ENCODE data around the gene TPD52L2.
"Not testable (repeated sequence)": the region's sequence is repeated elsewhere in the genome, so short reads cannot be mapped to it uniquely, and the experiment has no call there.

TPD52L2 gene

GRCh38 chr20:63836458-63837344 lies 28.4 kb upstream of the TPD52L2 start:
- no peak for DNase-seq

- no peak for DNase-seq
These were observed 27.6 kb upstream of the TPD52L2 start for GRCh38 chr20:63837479-63837878.

GRCh38 chr20:63839620-63840019 lies 25.4 kb upstream of the TPD52L2 start:
- no peak for DNase-seq

DNA sequence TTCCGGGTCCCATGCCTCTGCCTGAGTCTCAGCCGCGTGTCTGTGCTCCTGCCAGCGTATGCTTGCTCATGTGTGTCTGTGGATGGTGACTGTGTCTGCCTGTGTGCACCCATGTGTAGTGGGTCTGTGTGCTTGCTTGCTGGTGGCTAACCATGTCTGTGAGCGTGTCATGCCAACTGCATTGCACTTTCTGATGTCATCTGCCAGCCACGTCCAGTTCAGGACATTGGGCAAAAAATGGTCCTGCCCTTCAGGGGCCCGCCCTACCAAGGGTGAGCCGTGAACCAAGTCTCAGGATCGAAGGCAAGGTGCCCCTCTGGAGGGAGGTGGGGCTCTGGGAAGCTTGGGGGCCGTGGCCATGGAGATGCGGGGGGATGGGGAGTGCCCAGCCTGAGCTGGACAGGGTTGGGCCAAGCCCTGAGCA lies 24.7 kb upstream of the TPD52L2 start:
- no peak for DNase-seq

GRCh38 chr20:63842258-63842657 lies 22.8 kb upstream of the TPD52L2 start:
- DNase-seq: no peak

- no peak for DNase-seq
These were observed 21.8 kb upstream of the TPD52L2 start for GRCh38 chr20:63843222-63843621.

DNA sequence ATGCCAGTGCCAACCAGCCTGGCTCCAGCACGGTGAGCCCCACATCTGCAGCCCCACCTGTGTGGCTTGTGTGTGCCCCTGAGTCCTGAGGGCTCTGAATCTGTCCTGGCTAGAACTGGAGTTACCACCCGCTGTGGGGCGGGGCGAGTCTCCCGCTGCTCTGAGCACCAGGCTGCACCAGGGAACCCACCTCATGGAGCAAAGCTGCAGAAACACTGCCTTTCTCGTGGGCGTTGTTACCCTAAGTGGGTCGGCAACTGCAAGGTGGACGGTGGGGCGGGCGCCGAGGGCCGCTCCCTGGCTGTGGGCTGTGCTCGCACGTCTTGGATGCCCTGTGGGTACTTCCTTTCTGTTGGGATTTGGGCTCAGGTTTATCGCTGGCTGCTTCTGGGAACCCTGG lies 21.3 kb upstream of the TPD52L2 start:
- no peak for DNase-seq

DNA sequence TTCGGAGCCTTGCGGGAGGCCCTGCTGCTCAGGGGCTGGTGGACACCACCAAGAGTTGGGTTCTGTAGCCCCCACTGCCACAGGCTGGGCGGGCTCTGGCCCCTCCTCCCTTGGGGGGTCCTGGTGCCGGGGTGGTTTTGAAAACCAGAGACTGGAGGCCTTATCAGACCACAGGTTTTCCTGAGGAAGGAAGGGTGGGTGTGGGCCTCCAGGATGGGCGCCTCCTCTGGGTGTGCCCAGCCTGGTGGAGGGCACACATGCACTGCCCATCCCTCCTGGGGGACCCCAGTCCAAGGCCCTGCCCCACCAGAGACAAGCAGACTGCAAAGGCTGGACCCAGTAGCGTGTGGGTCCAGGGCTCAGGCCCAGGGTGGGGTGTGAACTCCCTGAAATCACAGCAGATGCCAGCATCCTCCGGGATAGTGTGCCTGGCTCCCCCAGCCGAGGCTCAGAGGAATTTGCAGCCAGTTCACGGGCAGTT lies 20.5 kb upstream of the TPD52L2 start:
- no peak for DNase-seq

DNA sequence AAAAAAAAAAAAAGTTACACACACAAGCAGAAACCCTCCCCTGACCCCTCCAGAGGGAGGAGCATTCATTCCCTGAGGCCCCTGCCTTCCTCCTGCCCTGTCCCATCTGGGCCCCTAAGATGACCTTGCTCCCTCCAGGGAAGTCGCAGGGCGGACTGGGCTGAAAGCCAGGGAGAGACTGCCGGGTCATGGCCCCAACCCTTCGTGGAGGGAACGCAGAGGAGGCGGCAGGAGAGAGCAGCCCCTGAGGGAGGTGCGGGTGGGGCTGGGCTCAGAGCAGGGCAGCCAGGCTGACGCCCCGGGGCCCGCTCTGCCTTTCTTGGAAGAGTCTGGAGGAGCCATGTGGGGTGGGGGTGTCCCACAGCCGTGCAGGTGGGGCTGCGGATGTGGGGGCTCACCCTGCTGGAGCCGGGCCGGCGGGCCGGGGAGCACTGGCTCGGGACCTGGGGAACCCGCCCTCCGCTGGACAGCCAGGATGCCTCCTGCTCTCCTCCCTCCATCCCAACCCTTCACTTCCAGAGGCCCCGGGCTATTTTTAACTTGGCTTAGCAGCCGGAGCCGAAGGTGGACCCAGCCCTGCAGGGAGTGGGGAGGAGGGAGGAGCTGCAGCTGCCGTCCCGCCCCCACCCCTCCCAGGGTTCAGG lies 18.8 kb upstream of the TPD52L2 start:
- no peak for DNase-seq

GRCh38 chr20:63846888-63847236 lies 18.2 kb upstream of the TPD52L2 start:
- DNase-seq: no peak

DNA sequence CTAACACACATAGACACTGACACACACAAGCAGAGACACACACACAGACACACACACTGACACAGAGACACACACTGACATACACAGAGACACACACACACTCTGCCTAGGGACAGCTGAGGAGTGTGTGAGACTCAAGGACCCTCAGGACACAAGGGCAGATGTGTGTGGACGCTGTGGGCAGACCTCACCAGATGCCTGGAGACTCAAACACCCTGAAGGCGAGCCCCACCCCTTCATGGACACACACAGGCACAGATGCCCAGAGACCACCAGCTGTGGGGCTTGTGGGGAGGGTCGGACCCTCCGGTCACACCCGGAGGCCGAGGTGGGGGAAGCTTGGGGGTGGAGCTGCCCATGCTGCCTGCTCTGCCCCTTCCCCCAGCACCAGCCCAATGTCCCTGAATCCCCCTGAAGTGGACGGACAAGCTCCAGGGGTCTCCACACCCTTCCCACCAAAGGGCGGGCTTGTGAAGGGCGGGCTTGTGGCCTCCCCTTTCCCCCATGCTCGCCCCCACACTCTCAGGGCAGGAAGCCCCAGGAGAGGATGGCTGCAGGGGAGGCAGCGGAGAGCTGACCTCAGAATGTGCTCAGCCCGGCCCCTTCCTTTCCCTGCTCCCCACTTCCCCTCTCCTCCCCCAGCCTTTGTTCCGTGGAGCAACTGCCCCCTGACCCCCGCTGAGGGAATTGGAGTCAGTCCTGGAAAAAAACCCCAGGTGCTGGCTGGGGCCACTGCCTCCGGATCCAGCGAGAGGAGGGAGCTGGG lies 17.6 kb upstream of the TPD52L2 start:
- DNase-seq: no peak

DNA sequence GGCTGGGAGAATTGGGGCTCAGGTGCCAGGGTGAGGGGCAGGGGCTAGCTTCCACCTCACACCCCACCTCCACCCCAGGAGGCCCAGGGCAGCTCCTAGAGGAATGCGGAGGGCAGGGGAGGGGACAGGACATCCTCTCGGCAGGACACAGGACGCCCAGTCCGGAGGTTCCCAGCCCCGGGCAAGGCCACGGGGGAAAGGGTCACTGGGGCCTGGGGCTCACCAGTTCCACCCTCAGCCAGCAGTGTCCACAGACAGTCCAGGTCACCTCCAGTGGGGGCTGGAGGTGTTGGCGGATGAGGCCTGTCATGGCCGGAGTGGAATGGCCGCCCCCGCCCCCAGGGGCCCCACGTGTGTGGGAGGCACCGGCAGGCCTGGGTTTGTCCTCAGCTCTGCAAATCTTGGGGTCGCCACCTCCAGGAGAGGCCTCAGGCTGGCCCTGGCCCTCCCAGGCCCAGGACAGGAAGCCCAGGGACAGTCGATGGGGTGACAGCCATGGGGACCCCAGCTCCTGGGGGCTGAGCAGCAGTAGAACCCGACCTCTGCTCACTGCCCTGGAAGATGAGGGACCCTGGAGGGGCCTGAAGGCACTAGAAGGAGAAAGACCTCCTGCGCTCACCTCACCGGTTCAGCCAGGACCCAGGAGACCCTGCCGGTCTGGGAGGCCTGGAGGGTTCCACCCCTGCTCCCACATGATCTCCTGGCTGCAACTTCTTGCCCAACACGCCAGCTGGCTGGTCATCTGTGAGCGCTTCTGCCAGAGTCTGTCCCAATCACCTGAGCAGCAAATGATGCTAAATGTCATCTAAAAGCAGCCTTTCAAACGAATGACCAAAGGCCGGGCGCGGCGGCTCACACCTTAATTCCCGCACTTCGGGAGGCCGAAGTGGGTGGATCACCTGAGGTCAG lies 16.8 kb upstream of the TPD52L2 start:
- DNase-seq: no peak

DNA sequence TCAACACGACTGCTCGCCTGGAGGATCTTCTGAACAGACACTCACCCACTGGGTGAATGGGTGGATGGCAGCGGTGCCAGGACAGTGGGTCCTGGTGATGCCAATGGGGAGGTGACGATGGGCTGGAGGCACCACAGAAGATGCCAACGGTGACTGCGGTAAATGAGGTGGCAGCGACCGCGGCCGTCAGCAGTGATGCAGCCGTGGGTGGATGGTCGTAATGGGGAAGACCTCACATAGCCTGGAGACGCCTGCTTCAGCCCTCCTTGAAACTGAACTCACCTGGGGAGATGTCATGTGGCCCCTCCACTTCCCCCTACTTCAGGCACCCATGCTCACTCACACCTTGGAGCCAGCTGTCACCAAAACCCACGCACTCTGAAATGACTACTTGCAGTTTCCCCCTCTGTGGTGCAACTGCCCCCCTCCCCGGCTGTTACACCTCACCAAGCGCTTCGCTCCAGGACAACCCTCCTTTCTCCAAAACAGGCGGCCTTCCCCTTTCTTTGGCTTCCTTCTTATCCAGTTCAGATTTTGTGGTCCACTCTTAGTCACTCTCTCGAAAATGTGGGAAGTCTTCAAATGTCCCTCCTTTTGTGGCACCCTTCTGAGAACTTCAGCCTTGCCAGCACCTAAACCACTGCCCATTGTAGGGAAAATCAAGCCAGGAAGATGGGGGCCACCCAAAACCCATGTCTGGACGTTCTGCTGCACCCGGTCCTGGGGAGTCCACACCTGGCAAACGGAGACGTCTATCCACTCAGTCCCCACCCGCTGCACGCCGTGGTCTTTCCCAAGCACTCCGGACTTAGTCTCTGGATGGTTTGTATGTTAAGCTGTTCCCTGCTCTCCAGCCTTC lies 14.2 kb upstream of the TPD52L2 start:
- DNase-seq: no peak

DNA sequence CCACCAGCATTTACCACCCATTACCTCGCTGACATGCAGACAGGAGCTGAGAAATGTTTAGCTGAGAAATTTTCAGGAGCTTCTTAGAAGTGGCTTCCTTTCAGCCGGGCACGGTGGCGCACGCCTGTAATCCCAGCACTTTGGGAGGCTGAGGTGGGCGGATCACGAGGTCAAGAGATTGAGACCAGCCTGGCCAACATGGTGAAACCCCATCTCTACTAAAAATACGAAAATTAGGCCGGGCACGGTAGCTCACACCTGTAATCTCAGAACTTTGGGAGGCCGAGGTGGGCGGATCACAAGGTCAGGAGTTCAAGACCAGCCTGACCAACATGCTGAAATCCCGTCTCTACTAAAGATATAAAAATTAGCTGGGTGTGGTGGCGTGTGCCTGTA lies 13.5 kb upstream of the TPD52L2 start:
- not testable (repeated sequence) for DNase-seq

DNA sequence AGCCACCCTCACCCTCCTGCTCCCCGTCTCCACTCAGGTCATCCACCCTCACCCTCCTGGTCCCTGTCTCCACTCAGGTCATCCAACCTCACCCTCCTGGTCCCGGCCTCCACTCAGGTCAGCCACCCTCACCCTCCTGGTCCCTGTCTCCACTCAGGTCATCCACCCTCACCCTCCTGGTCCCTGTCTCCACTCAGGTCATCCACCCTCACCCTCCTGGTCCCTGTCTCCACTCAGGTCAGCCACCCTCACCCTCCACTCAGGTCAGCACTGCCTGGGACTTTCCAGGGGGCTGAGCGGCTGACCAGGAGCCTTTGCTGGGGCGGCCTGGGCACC lies 11.4 kb upstream of the TPD52L2 start:
- DNase-seq: not testable (repeated sequence)

- DNase-seq: no peak
These were observed 10.9 kb upstream of the TPD52L2 start for GRCh38 chr20:63854069-63854765.

- no peak for DNase-seq
These were observed 10.2 kb upstream of the TPD52L2 start for GRCh38 chr20:63854766-63855362.

- DNase-seq: no peak
These were observed 9.5 kb upstream of the TPD52L2 start for GRCh38 chr20:63855363-63856097.

- no peak for DNase-seq
These were observed 9.0 kb upstream of the TPD52L2 start for GRCh38 chr20:63856098-63856511.

All from hippocampal formation (tissue), 2 donors.